Astrocyte (in vitro differentiated cells and primary cell): ENCODE results near the gene ARHGAP28.

Experiments used
- EZH2 ChIP-seq: IDR thresholded peaks from 2 replicates; pipeline ENCODE4 v1.6.1; 2012; ENCODE audit warnings: mild to moderate bottlenecking, low read length, inconsistent platforms; ENCODE audit not compliant: insufficient read depth
- TF ChIP-seq, protein P1 (sequence below): IDR thresholded peaks from 2 replicates; pipeline ENCODE4 v1.5.1; 2011; ENCODE audit warnings: low read depth, mild to moderate bottlenecking, inconsistent platforms, low read length, moderate library complexity; ENCODE audit not compliant: insufficient read depth

DNA sequence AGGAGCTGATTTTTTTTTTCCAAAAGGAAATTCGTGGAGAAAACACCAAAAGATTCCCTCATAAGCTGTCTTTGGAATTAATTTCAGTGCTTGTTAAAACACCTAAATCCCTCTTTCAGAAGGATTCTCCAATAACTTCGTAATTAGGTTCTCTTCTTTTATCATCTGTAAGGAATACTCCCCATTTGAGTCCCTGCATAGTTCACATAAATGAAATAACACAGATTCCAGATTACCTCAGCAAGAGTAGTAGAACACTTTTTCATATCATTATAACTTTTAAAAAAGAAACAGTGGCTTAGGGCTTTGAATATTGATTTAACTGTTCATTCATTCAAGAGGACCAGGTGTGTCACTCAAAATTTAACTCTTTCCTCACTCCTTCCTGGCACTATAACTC lies 55.5 kb downstream of the ARHGAP28 start:
- TF ChIP-seq, protein P1, sequence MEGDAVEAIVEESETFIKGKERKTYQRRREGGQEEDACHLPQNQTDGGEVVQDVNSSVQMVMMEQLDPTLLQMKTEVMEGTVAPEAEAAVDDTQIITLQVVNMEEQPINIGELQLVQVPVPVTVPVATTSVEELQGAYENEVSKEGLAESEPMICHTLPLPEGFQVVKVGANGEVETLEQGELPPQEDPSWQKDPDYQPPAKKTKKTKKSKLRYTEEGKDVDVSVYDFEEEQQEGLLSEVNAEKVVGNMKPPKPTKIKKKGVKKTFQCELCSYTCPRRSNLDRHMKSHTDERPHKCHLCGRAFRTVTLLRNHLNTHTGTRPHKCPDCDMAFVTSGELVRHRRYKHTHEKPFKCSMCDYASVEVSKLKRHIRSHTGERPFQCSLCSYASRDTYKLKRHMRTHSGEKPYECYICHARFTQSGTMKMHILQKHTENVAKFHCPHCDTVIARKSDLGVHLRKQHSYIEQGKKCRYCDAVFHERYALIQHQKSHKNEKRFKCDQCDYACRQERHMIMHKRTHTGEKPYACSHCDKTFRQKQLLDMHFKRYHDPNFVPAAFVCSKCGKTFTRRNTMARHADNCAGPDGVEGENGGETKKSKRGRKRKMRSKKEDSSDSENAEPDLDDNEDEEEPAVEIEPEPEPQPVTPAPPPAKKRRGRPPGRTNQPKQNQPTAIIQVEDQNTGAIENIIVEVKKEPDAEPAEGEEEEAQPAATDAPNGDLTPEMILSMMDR = no peak
- no peak for TF ChIP-seq EZH2
